ENCODE data around the gene DPP7. TPM values are rescaled to one million over a fixed set of nuclear protein-coding genes. Genes with fewer than 3 reads are reported as not detected.

The DPP7 gene
- total and polyA plus RNA-seq, 2 experiments from 2014 or later = 134 to 145 TPM

DNA sequence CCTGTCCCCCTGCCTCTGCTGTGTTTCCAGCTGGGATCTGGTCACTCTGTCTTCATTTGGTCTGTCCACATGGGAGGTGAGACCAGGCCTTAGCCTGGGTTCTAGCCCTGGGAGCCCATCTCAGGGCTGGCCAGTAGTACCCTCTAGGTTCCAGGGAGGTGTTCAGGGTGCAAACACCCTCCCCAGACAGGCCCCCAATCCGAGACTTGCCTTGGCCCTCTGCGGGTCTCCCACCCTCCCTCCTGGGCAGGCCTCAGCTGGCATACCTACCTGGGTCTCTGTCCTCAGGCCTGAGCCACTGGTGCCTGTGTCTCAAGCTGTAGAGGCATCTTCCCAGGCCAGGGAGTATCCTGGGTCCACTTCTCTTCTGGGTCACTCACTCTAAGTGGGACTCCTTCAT, 43.3 kb downstream of the DPP7 start:
- H2AFZ ChIP-seq = no peak overlapping the region
- H3K79me2 ChIP-seq (ENCODE audit: insufficient read depth) = no peaks in the 10 kb centered on the region
- H3F3A ChIP-seq (ENCODE audit: insufficient read depth) = peaks cover 4% of the 10 kb centered on the region; the same call in 1 of the 2 replicates
- TF ChIP-seq EZH2 (IDR thresholded peaks at IDR 0.05; ENCODE audit: insufficient read depth, poor library complexity, severe bottlenecking) (no peak), EZH2phosphoT487 (IDR thresholded peaks at IDR 0.05; ENCODE audit: insufficient read depth, low read depth) (no peak)
- H4K20me1 ChIP-seq (ENCODE audit: insufficient read depth) = no peaks in the 10 kb centered on the region
- WGBS, 2 experiments (ENCODE audit: low coverage in 1 of 2, low lambda C conversion rate in 2 of 2, missing lambda C conversion rate in 2 of 2) = 46 to 56% methylated on average over 2 of the region's 2 CpGs
- no peaks in the 10 kb centered on the region for H3K27me3 ChIP-seq (replicated peaks; ENCODE audit: insufficient read depth)
- no peaks in the 10 kb centered on the region for H3K4me1 ChIP-seq (ENCODE audit: insufficient read depth)
- in situ Hi-C loops (cut with MboI) = no loop called here
- DNase-seq = no peak
- H3K4me2 ChIP-seq (ENCODE audit: unreplicated experiment) = no peak overlapping the region
- no peak overlapping the region for H3K4me3 ChIP-seq
- H3K36me3 ChIP-seq (ENCODE audit: low read depth) = no peaks in the 10 kb centered on the region
- no peaks in the 10 kb centered on the region for H3K9me3 ChIP-seq (ENCODE audit: low read depth)
- no peak overlapping the region for H3K9ac ChIP-seq
- no peak overlapping the region for H3K27ac ChIP-seq
- H3K9me2 ChIP-seq (ENCODE audit: insufficient read depth) = no peaks in the 10 kb centered on the region

DNA sequence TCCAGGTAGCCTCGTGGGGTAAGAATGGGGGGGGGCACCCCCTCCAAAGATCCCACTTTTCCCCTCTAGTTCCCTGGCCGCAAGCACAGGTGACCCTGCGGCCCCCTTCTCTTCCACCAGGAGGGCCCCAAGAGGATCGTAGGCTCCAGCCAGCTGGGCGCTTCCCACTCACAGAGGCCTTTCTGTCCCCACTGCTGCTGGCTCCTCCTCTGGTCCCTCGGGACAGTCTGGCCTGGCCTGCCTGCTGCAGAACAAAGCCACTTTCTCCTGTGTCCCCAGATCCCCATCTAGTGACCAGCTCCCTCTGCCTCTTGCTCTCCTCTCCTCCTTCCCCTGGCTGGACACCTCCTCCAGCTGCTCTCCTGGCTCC, 43.6 kb downstream of the DPP7 start:
- no peaks in the 10 kb centered on the region for H3K27me3 ChIP-seq (replicated peaks; ENCODE audit: insufficient read depth)
- H3K4me3 ChIP-seq = peak overlapping the region; percentile 65
- in situ Hi-C loops (cut with MboI) = no loop called here
- H2AFZ ChIP-seq = peak overlapping the region; percentile 72
- H4K20me1 ChIP-seq (ENCODE audit: insufficient read depth) = no peaks in the 10 kb centered on the region
- no peaks in the 10 kb centered on the region for H3K9me3 ChIP-seq (ENCODE audit: low read depth)
- no peaks in the 10 kb centered on the region for H3F3A ChIP-seq (ENCODE audit: insufficient read depth)
- TF ChIP-seq EZH2phosphoT487 (IDR thresholded peaks at IDR 0.05; ENCODE audit: insufficient read depth, low read depth) = no peak
- no peak for TF ChIP-seq EZH2 (IDR thresholded peaks at IDR 0.05; ENCODE audit: insufficient read depth, poor library complexity, severe bottlenecking)
- H3K36me3 ChIP-seq (ENCODE audit: low read depth) = no peaks in the 10 kb centered on the region
- DNase-seq = no peak
- H3K4me1 ChIP-seq (ENCODE audit: insufficient read depth) = no peaks in the 10 kb centered on the region
- H3K9me2 ChIP-seq (ENCODE audit: insufficient read depth) = no peaks in the 10 kb centered on the region
- H3K9ac ChIP-seq = peak overlapping the region; percentile 42; the same call in 1 of the 2 replicates
- peak overlapping the region; percentile 67 for H3K4me2 ChIP-seq (ENCODE audit: unreplicated experiment)
- H3K27ac ChIP-seq = no peak overlapping the region
- WGBS, 2 experiments (ENCODE audit: low coverage in 1 of 2, low lambda C conversion rate in 2 of 2, missing lambda C conversion rate in 2 of 2) = 29 to 48% methylated on average over 4 to 6 of the region's 6 CpGs
- no peaks in the 10 kb centered on the region for H3K79me2 ChIP-seq (ENCODE audit: insufficient read depth)

DNA sequence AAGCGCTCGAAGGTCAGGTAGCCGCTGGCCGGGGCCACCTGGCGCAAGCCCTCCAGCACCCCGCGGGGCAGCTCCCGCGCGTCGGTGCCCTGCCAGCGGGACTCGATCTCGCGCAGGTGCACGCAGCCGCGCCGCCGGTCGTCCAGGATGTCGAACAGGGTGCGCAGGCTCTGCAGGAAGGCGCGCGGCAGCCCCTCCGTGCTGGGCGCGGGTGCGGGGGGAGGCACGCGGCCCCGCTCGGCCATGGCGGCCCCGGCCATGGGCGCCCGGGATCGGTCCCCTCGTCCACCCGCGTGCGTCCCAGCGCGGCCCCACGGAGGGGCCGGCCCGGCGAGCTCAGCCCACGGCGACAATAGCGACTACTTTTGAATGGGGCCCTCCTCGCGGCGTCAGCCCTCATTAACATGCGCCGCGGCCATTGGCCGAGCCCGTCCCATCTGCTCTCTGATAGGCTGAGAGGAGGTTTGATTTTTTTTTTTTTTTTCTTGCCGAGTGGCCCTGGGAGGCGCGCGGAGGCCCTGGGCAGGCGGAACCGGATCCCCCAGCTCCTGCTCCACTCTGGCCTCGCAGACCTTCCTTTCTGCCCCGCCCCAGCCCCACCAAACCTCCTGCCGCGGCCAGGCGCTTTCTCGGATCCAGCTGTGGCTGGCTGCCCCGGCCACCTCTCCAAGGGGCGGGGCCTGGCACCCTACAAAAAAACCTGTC, 44.2 kb downstream of the DPP7 start, which contains the start of gene SAPCD2:
SAPCD2 (minus strand) TSS at position 357 of the 705 bp plus-strand sequence; CDS start at position 260, 97 bp downstream.
- H3K9me2 ChIP-seq (ENCODE audit: insufficient read depth) = no peaks in the 10 kb centered on the region
- no peak within 1 kb of the TSS for H3K27ac ChIP-seq
- H3F3A ChIP-seq (ENCODE audit: insufficient read depth) = no peaks in the 10 kb centered on the region
- WGBS, 2 experiments (ENCODE audit: low coverage in 1 of 2, low lambda C conversion rate in 2 of 2, missing lambda C conversion rate in 2 of 2) = 3% methylated on average over 64 to 69 of the region's 74 CpGs
- peak within 1 kb of the TSS; percentile 72 for H2AFZ ChIP-seq
- no peaks in the 10 kb centered on the region for H4K20me1 ChIP-seq (ENCODE audit: insufficient read depth)
- peak within 1 kb of the TSS; percentile 65 for H3K4me3 ChIP-seq
- TF ChIP-seq EZH2phosphoT487 (IDR thresholded peaks at IDR 0.05; ENCODE audit: insufficient read depth, low read depth) = no peak
- no peak for TF ChIP-seq EZH2 (IDR thresholded peaks at IDR 0.05; ENCODE audit: insufficient read depth, poor library complexity, severe bottlenecking)
- H3K79me2 ChIP-seq (ENCODE audit: insufficient read depth) = no peaks in the 10 kb centered on the region
- peak within 1 kb of the TSS; percentile 67 for H3K4me2 ChIP-seq (ENCODE audit: unreplicated experiment)
- H3K9ac ChIP-seq = peak within 1 kb of the TSS; percentile 42; the same call in 1 of the 2 replicates
- in situ Hi-C loops (cut with MboI) = no loop called here
- H3K4me1 ChIP-seq (ENCODE audit: insufficient read depth) = no peaks in the 10 kb centered on the region
- H3K9me3 ChIP-seq (ENCODE audit: low read depth) = no peaks in the 10 kb centered on the region
- H3K27me3 ChIP-seq (replicated peaks; ENCODE audit: insufficient read depth) = no peaks in the 10 kb centered on the region
- no peaks in the 10 kb centered on the region for H3K36me3 ChIP-seq (ENCODE audit: low read depth)
- DNase-seq = peak; percentile 93

DNA sequence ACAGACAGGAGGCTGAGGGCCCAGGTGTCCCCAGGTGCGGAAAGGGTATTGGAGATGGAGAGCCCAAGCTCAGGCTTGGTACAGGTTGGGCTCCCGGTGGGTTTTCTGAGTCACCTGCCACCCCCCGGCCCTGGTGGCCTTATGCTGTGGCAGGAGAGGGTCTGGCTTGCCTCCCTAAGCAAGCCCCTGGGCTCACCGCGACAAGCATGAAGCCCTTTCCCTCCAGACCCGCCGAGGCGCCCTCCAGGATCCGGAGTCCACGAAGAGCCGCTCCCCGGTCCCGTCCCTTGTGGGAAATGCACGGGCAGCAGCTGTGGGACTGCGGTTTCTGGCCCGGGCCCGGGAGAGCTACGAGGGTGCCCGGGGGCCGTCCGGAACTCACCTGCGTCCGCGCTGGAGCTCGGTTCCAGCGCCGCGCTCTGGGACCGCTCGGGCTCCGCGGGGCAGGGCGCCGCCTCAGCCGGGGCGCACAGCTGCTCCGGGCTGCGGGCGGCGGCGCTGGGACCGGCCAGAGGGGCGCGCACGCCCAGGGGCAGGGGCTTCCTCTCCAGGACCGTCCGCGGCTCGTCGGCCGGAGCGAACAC, 44.9 kb downstream of the DPP7 start:
- no peak for DNase-seq
- 8 to 50% methylated on average over 4 to 44 of the region's 52 CpGs for WGBS, 2 experiments (ENCODE audit: low coverage in 1 of 2, low lambda C conversion rate in 2 of 2, missing lambda C conversion rate in 2 of 2)
- H3F3A ChIP-seq (ENCODE audit: insufficient read depth) = no peaks in the 10 kb centered on the region
- peak overlapping the region; percentile 65 for H3K4me3 ChIP-seq
- no peaks in the 10 kb centered on the region for H3K4me1 ChIP-seq (ENCODE audit: insufficient read depth)
- no peaks in the 10 kb centered on the region for H3K9me2 ChIP-seq (ENCODE audit: insufficient read depth)
- no peak overlapping the region for H3K4me2 ChIP-seq (ENCODE audit: unreplicated experiment)
- H3K27ac ChIP-seq = no peak overlapping the region
- no peaks in the 10 kb centered on the region for H3K79me2 ChIP-seq (ENCODE audit: insufficient read depth)
- H3K9ac ChIP-seq = no peak overlapping the region
- H3K36me3 ChIP-seq (ENCODE audit: low read depth) = no peaks in the 10 kb centered on the region
- in situ Hi-C loops (cut with MboI) = no loop called here
- no peak for TF ChIP-seq EZH2phosphoT487 (IDR thresholded peaks at IDR 0.05; ENCODE audit: insufficient read depth, low read depth)
- no peak for TF ChIP-seq EZH2 (IDR thresholded peaks at IDR 0.05; ENCODE audit: insufficient read depth, poor library complexity, severe bottlenecking)
- H3K9me3 ChIP-seq (ENCODE audit: low read depth) = no peaks in the 10 kb centered on the region
- no peaks in the 10 kb centered on the region for H3K27me3 ChIP-seq (replicated peaks; ENCODE audit: insufficient read depth)
- H4K20me1 ChIP-seq (ENCODE audit: insufficient read depth) = no peaks in the 10 kb centered on the region
- H2AFZ ChIP-seq = no peak overlapping the region

Measured in GM23248 (cell line).